Stimulated activated CD4-positive, alpha-beta T cell treated with anti-CD3 and anti-CD28 coated beads, TNF-alpha, amount 100 ng/mL, for 48 hours (primary cell): Measurements from ENCODE around the gene B3GALT6.

Experiments
- DNase-seq, 3 donors: peaks; one replicate each; pipeline ENCODE4 v3.0.0-alpha.2; 2020; ENCODE audit warnings: low read depth in 3 of 3

The B3GALT6 gene

DNA sequence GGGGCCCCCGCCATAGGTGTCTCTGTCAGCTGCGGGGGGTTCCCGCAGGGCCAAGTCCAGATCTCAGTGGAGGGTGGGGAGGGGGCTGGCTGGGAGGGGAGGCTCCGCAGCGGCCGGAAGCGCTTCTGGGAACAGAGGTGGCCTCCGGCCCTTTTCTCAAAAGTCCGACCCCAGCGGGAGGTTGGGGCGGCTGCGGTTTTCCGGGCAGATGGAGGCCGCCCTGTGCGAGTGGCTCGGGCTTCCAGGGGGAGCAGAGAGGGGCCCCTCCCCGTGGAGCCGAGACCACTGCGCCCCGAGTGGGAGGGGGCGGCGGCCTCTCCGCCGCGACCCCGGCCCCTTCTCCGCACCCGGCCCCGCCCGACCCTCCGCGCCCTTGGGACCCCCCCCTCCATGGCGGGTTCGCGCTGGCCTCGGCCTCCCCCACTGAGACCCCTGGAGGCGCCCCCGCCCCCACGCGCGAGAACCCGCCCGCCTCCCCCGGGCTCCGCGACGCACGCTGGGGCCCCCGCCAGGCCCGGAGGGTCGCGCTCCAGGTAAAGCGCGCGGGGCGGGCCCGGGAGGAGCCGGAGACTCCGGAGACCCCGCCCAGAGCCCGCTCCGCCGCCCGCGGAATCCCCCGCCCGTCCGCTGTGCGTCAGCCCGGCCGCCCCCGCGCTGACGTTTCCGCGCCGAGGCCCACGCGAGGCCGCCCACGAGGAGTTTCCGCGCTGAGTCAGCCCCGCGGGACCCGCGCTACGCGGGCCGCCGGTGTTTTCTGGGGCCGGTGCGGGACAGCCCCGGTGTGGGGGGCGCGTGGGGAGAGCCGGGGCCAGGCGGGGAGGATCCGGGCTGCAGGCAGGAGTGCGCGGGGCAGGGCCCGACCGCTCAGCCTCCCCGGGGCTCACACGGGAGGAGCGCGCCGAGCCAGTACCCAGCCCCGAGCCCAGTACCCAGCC is 30.9 kb upstream of the B3GALT6 start:
- peak; percentile 69 to 85 (median 74) for DNase-seq

GRCh38 chr1:1202831-1203560 is 29.0 kb upstream of the B3GALT6 start:
- DNase-seq = no peak

- no peak for DNase-seq
Measured at GRCh38 chr1:1203561-1204424, 28.2 kb upstream of the B3GALT6 start.

DNA sequence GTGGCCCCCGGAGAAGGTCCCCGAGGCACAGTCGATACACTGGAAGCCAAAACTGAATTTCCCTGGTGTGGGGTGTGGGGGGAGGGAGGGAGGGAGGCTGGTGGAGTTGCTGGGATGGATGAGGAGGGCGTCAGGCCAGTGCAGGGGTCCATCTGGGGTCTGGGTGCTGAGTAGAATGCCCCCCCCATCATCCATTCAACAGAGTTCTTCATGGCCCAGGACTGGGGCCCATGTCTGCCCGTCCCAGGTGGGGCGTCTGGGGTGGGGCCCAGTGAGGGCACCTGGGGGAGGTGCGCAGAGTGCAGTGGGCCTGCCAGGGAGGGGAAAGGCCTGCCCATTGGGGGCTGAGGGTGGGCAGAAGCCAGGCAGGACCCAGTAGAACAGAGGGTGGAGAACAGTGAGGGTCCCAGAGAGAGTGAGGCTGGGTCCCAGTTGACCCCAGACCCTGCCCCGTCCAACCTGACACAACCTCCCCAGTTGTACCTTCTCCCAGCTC is 27.6 kb upstream of the B3GALT6 start:
- no peak for DNase-seq

DNA sequence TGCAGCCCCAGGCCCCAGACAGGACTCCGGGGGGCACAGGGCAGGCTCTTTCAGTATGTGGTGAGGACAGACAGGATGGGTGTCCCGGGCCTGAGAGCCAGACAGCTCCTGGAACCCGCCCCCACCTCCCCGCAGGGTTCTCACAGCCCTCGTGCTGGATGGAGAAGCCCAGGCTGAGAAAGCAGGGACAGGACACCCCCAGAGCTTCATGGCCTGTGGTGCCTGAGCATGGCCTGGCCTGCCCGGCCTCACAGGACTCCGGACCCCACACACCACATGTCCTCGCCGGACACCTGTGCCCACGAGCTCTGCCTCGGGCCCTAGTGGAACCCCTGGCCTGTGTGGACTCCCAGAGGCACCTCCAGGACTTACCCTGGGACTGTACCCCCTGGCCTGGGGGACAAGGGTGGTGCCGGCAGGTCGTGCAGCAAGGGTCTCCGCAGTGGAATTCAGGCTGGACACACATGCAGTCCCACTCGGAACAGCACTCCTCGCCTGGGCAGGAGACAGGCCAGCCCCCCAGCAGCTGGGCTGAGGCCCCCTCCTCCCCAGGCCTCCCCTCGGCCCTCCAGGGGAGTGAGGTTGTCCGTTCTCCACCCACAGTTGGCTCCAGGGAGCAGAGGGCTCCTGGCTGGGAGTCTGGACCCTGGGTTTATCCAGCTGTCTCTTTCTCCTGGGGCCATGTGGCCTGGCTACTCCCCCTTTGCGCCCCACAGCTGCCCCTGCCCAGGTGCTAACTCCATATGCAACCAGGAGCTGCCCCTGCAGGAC is 26.9 kb upstream of the B3GALT6 start:
- DNase-seq = no peak

DNA sequence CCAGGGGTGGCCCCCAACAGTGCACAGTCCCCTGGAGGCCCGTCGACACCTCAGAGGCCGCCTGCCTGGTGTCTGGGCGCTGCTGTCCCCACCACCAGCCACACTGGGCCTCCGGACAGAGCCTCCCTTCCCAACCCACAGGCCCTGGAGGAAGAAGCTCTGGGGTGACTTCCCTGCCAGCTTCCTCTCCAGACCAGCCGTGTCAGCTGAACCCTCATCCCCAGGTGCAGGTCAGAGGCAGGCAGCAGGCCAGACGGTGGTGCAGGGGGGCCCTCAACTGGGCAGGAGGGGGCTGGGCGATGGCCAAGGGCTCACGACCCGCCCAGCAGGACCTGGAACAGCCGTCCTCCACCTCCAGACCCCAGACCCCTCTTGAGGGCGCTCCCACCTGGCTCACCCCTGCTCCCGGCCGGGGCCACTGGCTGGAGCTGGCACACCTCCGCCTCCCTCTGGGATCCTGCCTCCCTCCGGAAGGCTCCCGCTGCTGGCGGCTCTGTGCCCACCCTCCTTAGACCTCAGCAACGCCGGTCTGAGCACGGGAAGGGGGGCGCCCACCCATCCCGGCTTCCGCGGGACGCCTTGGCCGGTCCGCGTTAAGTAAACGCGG is 26.2 kb upstream of the B3GALT6 start:
- DNase-seq = no peak

DNA sequence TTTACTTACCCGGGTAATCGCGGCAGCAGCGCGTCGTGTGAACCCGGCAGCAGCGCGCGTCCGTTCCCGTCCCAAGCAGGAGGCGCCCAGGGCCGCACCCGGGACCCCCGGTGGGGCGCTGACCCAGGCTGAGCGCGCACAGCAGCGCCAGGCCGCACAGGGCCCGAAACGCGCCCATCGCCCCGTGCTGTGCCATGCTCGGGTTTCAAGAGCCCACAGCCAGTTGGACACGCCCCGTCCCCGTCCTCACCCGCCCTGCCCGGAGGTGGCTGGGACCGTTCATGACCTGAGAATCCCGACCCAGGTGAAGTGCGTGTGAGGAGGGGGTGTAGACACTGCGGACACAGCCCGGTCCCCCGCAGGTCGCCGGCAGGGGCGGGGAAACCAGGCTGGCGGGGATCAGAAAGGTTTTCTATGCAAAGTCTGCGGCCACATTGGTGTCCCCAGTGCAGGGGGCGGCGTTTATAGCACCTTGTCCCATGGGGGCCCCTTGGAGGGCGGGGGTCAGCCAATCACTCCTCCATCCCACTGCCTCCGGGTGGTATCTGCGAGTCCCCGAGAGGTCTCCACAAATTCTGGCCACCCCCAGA is 25.6 kb upstream of the B3GALT6 start, which contains the start of gene TNFRSF18:
TSS of gene TNFRSF18 (minus strand) at position 217 of the 590 bp plus-strand sequence. CDS start at position 196, 21 bp downstream.
- no peak for DNase-seq

DNA sequence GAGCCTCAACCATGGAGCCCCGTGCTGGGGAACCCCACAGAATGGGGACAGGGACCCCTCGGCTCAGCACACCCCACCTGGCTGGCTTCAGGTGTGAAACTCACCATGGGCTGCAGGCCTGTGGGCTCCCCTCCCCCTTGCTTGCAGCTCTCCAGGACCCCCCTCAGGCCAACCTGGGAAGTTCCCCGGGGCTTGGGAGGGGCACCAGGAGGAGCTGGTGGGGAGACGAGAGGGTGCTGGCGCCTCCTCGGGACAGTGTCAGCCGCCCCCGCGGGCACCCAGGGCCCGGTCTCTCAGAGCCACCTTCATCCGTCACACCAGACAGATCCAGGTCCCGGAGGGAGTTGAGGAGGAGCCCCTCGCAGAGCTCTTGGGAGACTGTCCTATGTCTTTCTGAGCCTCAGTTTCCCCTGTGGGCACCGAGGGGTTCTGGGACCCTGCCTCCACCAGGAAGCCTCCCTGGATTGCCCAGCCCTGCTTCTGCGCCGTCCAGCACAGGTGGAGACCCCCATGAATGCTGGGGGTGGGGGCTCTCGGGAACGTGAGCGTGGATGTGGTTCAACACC is 25.0 kb upstream of the B3GALT6 start:
- DNase-seq = no peak

DNA sequence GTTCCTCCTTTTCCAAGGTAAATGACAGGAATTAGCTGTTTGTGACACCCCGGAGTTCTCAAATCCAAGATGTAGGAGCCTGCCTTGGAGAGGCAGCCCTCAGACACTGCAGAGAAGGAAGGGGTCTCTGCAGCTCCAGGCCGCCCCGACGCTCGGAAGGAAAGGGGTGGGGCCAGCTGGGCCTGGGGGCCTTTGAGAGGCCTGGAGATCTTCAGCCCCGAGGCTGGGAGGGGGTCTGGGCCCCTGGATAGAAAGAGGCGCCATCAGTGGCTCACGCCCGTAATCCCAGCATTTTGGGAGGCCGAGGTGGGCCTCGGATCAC is 24.5 kb upstream of the B3GALT6 start:
- no peak for DNase-seq

- DNase-seq = peak in 1 of 3 donors; percentile 69
Measured at GRCh38 chr1:1208713-1209433, 23.2 kb upstream of the B3GALT6 start.

DNA sequence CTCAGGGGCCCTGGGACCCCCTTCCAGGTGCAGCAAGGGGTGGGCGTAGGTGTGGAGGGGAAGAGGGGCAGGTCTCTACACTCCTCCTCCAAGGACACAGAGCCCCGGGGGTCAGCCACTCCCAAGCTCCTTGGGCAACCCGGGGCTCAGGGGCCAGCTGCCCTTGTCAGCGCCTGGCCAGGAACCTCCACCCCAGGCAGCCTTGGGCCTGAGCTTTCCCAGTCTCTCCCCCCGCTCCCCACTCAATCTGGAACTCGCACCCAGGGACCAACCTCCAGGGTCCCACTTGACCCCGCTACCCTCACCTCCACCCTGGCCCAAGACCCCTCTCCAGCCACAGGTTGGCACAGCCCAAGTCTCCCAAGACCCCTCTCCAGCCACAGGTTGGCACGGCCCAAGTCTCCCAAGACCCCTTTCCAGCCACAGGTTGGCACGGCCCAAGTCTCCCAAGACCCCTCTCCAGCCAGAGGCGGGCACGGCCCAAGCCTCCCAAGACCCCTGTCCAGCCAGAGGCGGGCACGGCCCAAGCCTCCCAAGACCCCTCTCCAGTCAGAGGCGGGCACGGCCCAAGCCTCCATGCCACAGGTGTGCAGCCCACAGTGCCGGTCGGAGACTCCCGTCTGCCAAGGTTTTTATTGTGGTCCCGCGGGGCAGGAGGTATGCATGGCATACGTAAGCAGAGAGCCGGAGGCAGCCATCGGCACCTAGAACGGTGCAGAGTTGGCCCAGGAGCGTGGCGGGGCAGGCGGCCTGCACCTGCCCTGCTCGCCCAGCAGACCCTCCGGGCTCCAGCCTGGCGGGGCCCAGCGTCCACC is 21.1 kb upstream of the B3GALT6 start:
- DNase-seq = no peak

DNA sequence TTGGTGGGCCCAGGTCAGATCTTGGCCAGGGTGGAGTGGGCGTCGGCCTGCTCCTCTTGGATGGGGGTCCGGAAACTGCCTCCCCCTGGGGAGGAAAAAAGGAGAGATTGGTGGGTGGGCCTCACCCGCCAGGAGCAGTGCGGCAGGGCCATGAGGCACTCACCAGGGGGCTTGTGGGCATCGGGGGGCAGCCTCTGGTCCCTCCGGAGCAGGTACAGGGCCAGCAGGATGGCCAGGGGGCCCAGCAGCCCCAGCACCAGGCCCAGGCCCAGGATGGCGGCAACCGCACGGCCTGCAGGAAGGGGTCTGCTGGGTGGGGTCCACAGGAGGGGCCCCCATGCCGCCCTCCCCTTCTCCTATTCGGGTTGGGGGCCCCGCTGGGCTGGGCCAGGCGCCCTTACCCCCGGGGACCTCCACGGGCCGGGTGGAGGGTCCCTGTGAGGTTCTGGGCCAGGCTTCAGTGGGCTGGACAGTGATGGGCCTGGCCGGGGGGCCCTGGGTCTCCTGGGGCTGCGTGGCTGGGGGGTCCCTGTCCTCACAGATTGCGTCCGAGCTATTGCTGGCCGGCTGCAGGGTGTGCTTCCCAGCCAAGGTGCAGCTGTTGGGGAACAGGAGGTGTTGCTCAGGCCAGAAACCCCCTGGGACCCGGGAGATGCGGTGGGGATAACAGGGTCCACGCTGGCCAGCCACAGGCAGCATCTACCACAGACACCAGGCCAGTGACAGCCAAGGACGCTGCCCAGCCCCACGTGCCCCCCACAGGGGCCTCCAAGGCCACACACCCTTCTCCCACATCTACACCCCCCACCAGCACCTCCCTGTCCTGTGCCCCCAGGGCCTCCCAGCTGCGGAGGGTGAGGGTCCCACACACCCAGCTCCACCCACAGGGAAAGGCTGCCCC is 20.2 kb upstream of the B3GALT6 start:
- DNase-seq = no peak

- DNase-seq = no peak
Measured at GRCh38 chr1:1212780-1213344, 19.2 kb upstream of the B3GALT6 start.

GRCh38 chr1:1213345-1214265 is 18.4 kb upstream of the B3GALT6 start, which contains the start of gene TNFRSF4:
TSS of gene TNFRSF4 (minus strand) at chr1:1214153. CDS start at chr1:1214127, 26 bp downstream.
- DNase-seq = peak in 1 of 3 donors; percentile 59

GRCh38 chr1:1215080-1215676 is 16.9 kb upstream of the B3GALT6 start:
- DNase-seq = no peak
